Stimulated activated CD4-positive, alpha-beta T cell treated with anti-CD3 and anti-CD28 coated beads, TNF-alpha, amount 100 ng/mL, for 48 hours (primary cell): Measurements from ENCODE around the gene CMTM7.

Source experiments
- DNase-seq, 3 donors: peaks; one replicate each; pipeline ENCODE4 v3.0.0-alpha.2; 2020; ENCODE audit warnings: low read depth in 3 of 3

CMTM7 gene

DNA sequence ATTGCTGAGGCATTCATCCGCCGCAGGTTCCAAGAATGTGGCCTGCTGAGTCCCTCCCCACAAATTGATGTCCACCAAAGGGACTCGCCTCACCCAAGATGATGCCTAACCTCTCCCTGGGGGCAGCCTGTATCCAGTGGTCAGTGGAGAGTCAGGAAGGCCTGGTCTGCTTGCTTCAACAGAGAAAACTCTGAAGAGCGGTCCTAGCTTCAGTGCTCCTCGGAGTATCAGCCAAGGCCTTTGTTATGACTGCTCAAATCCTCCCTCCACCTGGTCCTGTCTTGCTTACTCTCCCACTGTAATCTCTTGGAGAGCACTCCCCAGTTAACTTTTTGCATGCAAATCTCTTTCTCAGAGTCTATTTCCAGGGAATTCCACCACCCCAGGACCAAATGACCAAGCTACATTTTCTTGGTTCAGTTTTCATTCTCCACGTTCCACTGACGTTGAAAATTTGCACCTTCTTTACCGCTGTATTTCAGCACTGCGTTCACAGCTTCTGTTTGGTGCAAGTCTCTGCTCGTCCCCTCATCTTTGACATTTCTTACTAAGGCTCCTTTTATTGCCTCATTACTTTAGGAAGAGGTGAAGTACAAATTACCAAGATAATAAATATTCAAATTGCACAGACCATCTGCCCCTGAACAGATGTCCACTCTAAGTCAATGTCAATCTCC is 22.3 kb downstream of the CMTM7 start:
- no peak for DNase-seq

DNA sequence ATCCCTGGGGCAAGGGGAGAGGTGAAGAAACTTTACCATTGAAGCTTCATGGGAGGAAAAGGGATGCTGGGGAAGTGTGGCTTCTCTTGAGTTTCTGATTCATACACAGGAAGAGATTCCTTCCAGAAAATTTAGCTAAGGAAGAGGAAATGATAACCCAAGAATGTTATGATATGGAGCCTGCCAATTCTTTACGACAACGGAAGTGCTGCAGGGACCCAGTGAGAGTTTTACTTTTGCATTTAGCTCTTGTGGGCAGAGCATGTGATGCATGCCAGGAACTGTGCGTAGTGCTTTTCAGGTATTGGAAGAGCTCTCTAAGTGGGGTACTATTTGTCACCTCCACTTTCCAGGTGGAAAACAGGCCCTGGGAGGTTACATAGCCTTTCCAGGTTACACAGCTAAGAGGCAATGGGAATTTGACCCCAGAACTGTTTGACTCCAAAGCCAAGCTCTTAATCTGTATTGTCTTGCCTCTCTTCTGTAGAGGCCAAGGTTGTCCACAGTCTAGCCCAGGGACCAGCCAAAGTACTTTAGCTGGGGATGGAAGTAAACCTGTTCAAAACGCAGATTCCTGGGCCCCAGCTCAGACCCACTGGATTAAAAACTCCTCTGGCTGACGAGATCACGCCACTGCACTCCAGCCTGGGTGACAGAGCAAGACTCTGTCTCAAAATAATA is 23.0 kb downstream of the CMTM7 start:
- DNase-seq: no peak

- no peak for DNase-seq
These were observed 28.1 kb downstream of the CMTM7 start for GRCh38 chr3:32419742-32420125.

DNA sequence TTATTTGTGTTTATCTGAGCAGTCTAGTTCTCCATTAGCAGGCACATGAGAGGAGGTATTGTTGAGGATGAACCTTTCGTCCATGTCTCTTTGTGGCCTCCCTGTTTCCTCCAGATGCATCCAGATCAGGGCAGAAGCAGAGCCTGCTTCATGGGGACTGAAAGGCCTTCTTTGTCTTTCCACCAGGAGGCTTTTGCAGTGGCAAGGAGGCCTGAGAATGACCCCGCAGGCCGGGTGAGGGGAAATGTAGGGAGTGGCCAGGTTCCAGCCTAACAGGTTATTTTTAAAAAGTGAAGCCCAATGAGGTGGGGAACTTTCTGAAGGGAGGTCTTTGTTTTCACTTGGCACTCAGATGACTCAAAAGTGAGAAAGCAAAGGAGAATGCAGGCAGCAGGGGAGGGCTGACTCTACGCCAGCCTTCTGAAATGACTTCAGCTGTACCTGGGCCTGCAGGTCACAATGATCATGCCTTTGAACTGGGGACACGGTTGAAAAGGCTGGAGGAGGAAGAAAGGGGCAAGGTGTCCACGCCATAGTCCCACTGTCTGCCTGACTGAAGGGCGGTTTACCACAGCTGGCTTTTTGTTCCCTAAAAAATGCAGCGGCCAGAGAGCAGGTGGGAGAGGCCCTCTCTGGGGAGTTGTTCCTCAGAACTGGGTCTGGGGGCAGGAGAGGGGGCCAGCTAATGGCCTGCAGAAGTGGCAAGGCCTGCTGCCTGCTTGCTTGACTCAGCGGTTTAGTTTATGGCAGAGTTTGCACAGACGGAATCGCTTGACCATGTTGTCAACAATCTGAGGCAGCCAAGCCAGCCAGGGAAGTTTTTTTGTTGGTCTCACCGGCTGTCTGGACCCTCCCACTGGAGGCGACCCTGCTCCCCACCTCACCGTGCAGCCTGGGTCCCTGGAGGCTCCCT is 28.7 kb downstream of the CMTM7 start:
- DNase-seq: peak in 1 of 3 donors; percentile 32

GRCh38 chr3:32421185-32421584 is 29.5 kb downstream of the CMTM7 start:
- DNase-seq: no peak

DNA sequence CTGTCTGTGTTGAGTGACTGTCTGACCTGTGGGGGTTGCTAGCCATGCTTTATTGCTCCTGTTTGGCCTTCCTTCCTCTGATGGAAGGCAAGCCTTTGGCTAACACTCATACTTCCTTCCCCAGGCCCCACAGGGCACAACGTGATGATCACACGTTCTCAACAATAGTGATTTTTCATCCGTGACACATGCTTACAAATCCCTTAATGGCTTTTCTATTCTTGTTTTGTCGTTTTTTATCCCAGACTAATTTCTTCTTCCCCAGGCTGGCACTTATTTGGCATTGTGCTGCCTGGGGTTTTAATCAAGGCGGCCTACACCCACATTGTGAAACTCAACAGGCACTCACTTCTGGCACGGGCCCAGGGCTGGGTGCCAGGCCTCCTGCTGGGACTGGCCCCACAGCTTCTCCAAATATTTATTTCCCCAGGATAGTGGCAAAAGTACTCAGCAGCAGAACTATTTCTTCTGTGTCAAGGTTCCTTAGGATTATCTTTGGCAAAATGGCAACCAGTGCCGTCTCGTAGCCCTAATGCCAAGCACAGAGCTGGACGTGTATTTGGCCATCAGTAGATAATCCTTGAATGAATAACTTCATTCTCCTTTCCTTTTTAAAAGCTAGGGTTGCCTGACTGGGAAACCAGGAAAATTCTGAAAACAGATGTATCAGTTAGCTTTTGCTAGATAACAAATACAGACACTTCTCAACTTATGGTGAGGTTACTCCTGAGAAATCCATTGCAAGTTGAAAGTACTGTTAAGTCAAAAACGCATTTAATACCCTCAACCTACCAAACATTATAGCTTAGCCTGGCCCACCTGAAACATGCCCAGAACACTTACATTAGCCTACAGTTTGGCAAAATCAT is 30.6 kb downstream of the CMTM7 start:
- DNase-seq: no peak

DNA sequence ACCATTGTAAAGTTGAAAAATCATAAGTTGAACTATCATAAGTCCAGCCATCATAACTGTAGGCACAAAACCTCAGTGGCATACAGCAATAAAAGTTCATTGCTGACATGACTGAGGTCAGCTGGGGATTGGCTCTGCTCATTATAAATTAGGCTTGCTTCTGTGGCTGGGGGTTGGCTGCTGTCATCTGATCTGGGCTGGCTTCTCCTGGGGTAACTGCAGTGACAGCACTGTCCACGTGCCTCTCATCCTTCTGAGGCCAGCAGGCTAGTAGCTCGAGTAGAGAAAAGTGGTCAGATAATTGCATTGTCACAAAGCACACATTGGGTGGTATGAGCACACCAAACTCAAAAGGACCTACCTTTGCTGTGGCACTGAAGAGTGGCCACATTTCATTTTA is 31.3 kb downstream of the CMTM7 start:
- DNase-seq: no peak

GRCh38 chr3:32423534-32423933 is 31.9 kb downstream of the CMTM7 start:
- no peak for DNase-seq

DNA sequence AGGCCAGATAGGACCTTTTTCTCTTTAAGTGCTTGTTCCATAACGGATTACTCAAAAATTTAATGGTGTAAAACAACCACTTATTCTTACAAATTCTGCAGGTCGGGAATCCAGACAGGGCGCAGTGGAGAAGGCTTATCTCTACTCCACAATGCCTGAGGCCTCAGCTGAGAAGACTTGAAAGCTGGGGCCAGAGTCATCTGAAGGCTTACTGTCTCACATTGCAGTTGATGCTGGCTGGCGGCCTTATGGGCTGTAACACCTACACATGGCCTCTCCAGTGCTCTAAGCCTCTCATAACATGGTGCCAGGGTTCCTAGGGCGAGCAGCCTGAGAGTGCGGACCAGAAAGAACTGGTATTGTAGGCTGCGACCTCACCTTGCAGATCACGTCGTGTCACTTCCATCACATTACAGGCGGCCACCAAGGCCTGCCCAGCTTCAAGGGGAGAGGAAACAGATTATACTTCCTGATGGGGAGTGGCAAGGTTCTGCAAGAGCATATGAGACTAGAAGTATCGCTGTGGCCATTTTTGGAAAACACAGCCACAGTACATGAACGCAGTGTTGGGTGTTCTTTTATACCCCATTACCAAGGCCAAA is 32.4 kb downstream of the CMTM7 start:
- DNase-seq: no peak

- DNase-seq: no peak
These were observed 33.1 kb downstream of the CMTM7 start for GRCh38 chr3:32424581-32425250.

DNA sequence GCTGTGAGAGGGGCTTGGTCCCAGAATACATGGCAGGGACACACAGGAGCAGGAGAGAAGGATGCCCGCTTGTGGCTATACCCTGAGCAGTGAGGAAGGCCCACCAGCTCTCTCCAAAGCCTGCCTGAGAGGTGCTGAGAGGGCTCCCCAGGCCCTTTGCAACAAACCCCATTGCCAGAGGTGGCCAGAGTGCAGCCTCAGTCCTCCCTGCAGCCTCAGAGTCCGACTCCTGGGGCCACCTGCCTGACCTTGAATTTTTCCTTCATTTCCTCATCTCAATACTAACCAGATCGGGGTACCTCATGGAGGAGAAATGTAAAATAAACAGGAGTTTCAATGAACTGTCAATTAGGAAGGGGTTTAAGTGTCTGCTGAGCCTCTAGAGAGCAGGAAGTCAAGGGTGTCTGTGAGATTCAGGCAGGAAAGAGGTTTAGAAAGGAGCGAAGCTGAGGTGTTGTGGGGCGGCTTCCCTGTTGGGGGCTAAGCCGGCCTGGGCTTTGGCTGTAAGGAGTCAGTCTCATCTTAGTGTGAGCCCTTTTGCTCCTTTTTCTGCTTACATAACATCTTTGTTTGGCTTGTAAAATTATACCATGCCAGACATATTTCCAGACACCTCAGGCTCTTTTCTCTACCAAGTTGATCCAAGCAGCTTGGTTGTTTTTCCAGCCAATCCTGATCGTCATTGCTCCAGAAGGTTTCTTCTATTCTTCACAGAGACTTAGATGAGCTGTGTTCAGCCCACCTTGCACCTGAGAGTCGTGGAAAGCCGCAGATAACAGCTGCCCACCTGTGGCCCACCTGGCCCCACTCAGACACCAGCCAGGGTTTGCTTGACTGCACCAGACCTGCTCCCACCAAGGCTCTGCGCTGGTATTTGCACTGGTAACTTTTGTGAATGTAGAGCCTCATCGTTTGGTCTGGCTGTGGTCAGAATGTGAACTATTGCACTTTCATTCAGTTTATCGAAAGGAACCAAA is 36.7 kb downstream of the CMTM7 start:
- DNase-seq: no peak

GRCh38 chr3:32430900-32431299 is 39.2 kb downstream of the CMTM7 start:
- no peak for DNase-seq

- DNase-seq: no peak
These were observed 39.8 kb downstream of the CMTM7 start for GRCh38 chr3:32431481-32431880.

DNA sequence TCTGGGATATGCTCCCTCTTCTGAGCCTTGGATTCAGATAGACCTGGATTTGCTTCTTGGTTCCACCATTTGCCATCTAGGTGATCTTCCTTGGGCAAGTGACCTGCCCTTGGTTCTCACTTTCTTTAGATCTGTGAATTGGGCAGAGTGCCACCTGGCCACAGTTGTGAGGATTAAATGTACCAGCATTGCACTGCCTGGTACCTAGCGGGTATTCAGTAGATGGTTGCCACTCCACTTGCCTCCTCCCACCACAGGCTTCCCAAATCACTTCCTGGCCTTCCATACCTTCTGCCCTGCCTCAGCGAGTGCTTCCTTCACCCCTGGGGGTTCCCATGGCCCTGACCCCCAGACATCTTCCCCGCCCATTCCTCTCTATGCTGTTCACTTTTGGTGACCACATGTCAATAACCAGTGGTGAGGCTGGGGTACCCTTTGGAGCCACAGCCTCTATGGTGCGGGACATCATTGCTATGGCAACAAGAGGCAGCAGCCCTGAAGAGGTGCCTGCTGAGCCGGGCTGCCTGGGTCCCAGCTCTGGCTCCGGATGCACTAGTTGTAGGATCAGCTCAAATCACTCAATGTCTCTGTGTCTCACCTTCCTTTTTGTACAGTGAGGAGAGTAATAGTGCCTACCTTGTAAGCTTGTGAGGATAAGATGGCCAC is 40.5 kb downstream of the CMTM7 start:
- no peak for DNase-seq

- DNase-seq: no peak
These were observed 41.3 kb downstream of the CMTM7 start for GRCh38 chr3:32432711-32433530.

DNA sequence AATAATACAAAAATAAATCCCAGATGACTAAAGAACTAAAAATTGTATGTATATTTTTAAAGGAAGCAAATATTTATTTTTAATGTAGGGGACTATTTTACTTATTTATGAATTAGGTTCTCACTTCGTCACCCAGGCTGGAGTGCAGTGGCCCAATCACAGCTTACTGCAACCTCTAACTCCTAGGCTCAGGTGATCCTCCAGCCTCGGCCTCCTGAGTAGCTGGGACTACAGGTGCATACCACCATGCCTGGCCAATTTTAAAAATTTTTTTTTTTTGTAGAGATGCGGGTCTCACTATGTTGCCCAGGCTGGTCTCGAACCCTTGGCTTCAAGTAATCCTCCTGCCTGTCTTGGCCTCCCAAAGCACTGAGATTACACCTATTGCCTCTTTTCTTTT is 42.6 kb downstream of the CMTM7 start:
- no peak for DNase-seq

DNA sequence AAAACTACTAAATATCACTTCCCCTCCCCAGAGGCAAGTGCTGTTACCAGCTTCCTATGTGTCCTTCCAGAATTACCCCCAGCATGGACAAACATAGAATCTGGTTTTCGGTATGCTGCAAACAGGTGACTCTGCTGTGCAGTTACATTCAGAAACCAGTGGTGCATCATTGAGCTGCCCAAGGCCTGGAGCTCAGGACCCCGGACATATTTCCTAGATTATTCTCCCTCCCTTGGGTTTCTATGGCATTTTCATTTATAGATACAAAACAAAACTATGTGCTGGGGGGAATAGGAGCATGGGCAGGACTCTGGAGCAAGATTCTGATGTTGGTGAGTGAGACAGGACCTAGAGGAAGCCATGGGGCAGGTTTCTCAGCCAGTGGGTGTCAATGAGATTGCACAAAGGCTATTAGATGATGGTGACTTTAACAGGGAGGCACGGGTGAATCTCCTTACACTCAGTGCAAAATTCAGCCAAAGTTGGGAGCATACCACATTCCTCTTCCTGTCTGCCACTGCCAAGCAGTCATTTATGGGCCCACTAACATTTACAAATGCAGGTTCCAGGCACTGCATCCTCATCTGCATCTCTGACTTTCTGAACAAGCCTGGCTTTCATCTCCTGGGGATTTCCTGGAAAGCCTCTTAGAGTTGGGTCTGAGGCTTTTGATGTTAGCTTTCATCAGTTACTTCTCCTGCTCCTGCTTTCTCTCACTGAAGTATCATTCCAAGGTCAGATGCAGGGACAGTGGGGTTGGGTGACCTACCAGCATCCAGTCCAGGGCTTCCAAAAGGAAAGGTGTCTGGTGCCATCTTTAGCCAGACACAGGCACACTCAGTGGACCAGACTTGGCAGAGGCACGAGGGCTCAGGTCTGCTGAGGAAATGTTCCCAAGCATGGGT is 44.5 kb downstream of the CMTM7 start:
- DNase-seq: no peak
